ENCODE measurements around the gene TNFAIP8L1.

TNFAIP8L1 gene

DNA sequence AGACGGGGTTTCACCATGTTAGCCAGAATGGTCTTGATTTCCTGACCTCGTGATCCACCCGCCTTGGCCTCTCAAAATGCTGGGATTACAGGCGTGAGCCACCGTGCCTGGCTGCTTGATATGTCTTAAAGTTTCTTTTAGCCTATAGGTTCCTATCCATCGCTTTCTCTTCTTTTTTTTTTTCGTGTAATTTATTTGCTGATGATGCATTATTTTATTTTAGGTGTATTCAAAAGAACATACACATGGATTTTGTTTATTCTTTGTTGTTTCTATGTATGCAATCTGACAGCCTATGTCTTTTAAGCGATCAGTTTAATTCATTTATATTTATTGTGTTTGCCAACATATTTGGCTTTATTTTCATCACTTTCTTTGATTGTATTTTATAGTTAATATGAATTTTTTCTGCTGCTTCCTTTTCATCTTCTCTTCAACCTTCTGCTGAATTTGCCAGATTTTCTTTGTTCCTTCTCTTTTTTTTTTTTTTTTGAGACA is 26.0 kb upstream of the TNFAIP8L1 start:
- DNase-seq: no peak

DNA sequence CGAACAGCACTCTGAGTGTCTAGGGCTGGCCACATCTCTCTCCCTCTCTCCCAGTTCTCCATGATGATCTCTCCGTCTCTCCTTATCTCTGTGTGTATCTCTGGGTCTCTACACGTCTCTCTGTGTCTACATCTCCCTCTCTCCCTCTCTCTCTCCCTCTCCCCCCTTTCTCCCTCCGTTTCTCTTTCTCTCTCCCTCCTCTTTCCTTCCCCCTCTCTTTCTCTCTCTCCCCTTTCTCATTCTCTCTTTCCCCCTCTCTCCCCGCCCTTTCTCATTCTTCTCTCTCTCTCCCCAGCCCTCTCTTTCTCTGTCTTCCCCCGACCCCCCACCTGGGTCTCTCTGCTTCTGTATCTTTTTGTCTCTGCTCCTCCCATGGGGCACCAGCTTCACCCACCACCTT is 21.3 kb upstream of the TNFAIP8L1 start:
- no peak for DNase-seq

DNA sequence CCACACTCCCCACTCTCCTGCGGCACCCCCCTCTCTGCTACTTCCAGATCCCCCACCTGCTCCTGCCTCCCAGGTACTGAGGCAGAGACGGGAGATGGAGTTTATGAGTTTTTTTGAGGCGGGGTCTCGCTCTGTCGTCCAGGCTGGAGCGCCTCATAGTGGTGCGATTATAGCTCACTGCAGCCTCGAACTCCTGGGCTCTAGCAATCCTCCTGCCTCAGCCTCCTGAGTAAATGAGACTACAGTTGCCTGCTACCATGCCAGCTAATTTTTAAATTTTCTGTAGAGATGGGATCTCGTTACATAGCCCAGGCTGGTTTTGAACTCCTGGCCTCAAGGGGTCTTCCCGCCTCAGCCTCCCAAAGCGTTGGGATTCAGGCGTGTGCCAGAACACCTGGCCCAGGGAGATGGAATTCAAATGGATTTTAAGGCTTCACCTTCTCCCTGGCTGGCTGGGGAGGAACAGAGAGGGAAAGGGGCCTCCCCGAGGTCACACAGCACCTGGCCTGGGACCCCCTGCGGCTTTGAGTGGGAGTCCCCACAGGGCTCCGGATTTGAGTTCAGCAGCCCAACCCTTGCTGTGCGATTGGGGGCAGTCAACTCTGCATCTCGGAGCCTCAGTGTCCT is 19.5 kb upstream of the TNFAIP8L1 start:
- no peak for DNase-seq

DNA sequence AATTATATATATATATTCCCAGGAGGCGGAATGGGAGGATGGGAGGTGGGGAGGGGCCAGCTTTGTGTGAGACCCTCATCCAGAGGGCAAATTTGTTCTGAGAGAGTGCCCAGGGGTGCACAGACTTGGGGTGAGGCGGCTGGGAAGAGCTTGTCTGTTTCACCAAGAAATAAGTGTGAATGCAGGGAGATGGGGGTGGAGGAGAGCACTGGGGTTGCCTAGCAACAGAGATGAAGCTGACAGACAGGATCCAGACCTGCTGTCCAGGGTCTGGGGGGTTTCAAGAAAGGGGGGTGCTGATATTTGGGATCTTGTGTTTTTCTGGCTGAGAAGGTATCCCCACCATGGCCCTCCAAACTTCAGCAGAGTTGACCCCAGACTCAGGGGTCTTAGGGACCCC is 18.6 kb upstream of the TNFAIP8L1 start:
- DNase-seq: no peak

DNA sequence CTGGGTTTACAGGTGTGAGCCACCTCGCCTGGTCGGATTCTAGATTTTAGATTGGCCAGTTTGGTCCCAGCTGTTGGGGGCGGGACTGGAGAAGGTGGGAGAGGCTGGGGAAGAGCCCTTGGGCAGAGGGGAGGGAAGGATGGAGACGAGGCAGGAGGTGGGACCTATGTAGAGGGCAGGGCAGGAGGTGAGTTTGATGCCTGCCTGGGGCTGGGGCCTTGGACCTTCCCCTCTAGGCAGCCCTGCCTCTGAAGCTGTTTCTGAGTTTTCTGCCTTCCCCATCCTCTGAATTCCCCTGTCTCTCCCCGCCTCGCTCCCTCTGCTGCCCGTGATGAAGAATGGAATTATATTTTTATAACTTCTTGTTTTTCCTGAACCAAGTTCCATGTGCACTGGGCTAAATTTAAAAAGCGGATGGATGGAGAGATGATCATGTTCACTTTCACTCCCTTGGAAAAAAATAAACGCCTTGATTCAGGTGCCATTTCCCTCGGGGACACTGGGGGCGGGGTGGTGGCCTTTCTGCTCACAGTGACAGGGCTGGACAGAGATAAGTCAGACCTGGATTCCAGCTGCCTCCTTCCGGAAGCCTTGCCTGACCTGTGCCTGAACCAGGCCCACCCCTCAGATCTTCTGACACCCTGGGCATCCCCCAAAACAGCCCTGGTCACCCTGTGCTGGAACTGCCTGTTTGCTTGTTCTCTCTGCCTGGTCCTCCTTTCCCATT is 16.5 kb upstream of the TNFAIP8L1 start:
- DNase-seq: no peak

DNA sequence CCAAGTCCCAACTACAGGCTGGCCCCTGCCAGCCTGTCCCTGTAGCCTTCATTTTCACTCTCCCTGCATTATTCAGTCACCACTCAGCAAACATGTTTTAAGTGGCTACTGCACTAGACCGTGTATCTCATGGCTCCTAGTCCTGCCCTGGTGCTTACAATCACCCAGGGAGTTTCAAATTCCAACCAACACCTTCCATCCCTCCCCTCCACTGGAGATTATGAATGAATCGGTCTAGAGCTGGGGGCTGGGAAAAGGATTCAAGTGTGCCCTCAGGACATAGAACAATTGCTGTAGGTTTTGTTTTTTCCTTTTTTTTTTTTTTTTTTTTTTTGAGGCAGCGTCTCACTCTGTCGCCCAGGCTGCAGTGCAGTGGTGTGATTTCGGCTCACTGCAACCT is 15.0 kb upstream of the TNFAIP8L1 start:
- DNase-seq: no peak

DNA sequence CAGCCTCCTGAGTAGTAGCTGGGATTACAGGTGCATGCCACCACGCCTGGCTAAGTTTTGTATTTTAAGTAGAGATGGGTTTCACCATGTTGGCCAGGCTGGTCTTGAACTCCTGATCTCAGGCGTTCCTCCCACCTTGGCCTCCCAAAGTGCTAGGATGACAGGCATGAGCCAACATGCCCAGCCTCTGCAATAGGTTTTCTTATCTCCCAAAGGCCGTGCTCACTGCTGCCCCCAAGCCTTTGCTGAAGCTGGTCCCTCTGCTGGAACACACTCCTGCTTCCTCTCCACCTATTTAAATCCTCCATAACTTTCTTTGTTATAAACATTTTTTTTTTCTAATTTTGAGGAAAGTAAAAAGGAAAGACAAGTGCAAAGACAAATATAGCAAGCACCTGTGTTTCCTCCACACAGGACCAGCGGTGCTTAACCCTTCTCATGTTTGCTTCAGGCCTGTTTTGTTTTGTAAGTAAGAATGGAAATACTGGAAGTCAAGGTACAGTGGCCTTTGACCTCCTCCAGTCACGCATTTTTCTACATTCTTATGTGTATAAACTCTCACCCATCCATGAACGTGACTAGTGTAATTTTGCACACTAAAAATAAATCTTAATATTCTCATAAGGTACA is 14.5 kb upstream of the TNFAIP8L1 start:
- no peak for DNase-seq

DNA sequence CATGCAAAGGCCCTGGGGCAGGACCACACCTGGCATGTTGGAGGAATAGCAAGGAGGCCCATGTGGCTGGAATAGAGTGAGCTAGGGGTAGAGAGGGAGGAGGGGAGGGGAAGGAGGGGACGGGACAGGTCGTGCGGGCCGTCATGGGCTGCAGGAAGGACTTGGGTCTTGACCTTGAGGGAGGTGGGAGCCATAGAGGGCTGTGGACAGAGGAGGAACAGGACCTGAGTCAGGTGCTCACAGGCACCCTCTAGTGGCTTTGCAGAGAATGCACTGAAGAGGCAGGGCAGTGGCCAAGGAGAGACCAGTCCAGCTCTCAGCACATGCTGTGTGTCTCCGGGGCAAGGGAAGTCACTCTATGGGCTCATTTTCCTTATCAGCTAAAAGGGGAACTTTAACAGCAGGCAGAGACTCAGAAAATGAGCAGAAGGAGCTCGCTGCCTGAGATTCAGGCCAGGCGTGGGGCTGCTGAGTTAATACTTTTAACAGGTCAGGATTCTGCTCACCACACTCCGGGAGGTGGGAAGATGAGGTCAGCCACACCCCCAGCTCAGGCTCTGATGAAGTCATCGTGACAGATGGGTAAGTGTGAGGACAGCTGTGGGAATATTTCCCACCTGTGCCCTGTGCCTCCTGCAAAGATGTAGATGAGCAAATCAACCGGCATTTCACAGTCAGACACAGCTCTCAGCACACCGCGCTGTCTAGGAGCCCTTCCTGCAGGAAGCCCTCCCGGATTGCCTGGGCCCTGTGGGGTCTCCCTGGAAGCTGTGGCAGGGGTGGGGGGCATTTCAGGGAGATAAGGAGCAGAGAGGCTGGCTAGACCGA is 6.0 kb upstream of the TNFAIP8L1 start:
- DNase-seq: no peak

DNA sequence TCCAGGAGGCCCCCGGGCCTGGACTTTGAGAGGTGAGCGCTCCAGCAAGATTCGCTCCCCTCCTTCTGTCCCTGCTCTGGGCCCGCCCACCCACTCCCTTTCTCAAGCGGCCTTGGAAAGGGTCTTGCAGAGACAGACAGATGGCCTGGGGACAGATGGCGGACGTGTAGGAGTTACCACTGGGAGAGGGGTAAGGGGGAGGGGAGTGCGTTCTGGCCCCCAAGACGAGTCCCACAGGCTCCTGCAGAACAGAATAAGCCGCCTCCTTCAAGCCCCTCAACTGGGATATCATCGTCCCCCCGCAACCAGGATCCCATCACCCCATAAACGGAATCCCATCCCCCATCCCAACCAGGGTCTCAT is 3.6 kb upstream of the TNFAIP8L1 start:
- no peak for DNase-seq

DNA sequence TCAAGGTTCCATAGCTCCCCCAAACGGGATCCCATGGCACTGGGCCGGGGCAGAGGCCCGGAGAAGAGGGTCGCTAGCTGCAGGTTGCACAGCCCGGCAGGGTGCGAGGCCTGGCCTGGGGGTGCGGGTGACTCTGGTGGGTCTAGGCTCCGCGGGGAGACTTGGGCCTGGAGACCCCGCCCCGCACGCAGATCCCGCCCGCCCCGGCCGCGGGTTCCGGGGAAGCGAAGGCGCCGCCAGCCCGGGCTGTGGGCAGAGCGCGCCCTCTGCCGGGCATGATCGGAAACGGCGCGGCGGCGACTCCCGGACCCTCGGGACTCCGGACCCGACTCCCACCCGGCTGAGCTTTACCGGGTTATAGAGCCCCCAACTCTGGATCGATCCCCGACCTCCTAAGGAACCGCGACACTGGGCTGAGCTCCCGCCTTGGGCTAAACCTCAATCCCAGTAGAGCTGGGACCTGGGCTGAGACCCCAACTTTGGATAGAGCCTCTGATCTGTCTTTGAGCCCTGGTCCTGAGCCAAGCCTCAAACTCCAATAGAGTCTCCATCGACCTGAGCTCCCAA is 3.1 kb upstream of the TNFAIP8L1 start:
- no peak for DNase-seq

DNA sequence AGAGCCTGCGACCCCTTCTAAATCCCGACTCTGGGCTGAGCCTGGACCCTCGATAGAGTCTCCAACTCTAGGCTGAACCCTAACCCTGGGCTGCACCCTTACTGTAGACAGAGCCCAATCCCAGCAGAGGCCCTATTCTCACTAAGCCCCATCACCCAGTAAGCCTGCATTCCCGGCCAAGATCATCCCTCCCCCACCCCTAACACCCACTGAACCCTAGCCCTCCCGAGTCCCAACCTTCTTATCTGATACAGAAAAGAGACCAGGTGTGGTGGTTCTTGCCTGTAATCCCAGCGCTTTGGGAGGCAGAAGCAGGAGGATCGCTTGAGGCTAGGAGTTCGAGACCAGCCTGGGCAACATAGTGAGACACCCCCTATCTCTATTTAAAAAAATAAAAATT is 2.6 kb upstream of the TNFAIP8L1 start:
- no peak for DNase-seq

DNA sequence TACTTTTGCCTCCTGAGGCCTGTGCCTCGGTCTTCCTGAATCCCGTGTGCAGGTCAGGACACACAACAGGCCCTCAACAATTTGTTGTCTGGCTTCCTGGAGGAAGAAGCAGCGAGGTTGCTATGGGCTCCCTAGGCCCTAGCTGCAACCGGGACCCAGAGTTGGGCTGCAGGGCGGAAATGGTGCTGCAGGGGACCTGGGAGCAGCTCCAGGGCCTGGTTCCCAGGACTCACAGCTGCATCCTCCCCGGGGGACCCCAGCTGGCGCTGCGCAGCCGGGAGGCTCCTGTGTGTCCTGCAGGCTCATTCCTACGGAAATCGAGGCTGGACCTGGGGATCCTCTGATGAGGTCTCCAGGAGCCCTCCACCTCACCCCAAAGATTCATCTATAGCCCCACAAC is 999 bp upstream of the TNFAIP8L1 start:
- DNase-seq: no peak

DNA sequence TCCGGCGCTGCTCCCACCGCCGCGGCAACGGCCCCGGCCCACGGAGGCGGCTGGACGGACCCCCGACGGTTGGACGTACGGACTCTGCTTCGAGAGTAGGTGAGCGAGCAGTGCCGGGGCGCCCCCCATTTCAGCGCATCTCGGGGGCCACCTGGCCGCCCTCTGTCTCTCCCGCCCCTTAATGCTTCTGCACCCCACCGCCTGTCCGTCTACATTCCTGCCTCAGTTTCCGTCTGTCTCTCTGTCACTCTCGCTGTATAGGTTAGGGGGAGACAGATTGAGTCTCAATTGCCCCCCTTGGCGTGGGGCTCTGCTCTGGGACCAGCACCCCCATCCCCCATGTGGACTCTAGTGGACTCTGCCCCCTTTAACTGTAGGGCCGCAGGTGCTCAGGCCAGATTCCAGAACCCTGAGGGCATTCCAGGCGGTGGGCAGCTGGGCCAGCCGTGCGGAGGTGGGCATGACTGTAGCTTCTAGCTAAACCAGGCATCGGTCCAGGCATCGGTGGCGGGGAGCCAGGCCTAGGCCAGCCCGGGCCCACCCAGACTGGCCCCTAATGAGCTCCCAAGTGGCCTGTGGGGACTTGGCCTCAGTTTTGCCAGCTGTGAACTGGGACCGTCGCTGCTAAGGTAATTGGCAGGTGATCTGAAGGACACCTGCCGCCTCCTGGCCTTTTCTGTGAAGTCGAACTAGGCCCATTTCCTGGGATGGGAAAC is 373 bp downstream of the TNFAIP8L1 start:
- DNase-seq: no peak

DNA sequence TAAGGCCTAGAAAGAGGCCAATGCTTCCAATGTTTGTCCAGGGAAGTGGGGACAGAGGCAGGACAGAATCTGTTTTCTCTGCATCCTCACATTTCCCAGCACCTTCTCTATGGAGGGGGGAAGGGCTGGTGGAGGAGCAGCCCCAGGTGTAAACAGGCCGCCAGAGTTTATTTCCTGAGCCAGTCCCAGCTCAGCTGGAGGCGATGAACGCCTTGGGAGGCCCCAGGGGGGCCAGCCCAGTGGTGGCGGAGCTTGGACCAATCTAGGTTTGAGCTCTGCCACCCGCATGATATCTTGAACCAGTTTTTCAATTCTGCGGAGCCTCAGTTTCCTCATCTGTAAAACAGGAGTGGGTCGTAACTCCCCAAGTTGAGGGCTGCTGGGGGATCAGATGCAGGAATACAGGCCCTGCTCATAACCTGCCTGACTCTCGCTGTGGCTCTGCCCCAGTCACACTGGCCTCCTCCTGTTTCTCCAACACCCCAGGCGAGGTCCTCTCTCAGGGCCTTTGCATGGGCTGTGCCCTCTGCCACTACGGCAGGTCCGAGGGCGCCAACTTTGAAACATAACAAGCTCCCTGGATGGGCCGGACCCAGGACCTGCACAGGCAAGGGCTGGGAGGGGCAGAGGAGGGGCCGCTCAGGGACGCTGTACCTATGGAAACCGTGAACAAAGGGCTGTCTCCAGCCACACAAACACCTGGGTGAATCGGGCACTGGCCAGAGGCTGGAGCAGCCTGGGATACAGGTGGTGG is 1.1 kb downstream of the TNFAIP8L1 start:
- DNase-seq: no peak

DNA sequence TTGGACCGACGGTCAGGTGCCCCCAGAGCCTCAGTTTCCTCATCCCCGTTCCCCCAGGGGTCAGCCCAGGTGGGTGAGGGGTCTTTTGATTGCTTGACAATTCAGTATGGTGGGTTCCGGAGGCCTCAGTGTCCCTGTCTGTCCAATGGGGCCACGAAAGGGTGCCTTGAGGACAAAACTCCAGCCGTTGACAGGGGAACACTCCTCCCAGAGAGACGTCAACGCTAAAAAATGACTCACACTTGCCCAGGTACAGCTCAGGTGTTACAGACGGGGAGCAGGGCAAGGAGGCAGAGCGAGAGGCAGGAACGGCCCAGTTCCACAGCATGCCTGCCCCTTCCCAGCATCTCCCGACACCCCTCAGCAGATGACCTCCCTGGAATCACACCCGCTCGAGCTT is 1.8 kb downstream of the TNFAIP8L1 start:
- DNase-seq: no peak

DNA sequence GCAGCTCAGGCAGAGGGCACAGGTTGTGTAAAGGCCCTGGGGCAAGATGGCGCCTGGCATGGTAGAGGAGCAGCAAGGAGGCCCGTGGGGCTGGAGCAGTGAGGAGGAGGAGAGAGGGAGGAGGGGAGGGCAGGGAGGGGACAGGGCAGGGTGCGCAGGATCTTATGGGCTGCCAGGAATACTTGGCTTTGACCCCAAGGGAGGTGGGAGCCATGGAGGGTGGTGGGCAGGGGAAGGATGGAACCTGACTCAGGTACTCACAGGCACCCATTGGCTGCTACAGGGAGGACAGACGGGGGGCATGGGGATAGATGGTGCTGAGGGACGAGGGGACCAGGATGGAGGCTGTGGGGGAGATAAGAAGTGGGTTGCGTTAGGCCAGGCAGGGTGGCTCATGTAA is 3.3 kb downstream of the TNFAIP8L1 start:
- DNase-seq: no peak

DNA sequence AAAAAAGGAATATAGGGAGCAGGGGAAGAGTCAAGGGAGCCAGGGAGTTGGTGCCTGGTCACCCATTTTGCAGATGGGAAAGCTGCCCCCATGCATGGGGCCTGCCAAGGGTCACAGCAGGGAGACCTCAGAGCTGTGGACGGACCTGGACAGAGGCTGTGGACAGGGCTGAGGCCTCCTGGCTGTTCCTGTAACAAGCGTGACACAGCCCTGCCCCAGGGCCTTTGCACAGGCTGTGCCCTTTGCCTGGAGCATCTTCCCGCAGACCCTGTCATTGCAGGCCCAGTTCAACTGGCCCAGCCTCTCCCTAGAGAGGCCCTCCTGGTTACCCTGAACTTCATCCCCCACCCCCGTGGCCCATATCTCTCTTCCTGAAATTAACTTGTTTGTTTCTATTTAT is 6.4 kb downstream of the TNFAIP8L1 start:
- DNase-seq: no peak

DNA sequence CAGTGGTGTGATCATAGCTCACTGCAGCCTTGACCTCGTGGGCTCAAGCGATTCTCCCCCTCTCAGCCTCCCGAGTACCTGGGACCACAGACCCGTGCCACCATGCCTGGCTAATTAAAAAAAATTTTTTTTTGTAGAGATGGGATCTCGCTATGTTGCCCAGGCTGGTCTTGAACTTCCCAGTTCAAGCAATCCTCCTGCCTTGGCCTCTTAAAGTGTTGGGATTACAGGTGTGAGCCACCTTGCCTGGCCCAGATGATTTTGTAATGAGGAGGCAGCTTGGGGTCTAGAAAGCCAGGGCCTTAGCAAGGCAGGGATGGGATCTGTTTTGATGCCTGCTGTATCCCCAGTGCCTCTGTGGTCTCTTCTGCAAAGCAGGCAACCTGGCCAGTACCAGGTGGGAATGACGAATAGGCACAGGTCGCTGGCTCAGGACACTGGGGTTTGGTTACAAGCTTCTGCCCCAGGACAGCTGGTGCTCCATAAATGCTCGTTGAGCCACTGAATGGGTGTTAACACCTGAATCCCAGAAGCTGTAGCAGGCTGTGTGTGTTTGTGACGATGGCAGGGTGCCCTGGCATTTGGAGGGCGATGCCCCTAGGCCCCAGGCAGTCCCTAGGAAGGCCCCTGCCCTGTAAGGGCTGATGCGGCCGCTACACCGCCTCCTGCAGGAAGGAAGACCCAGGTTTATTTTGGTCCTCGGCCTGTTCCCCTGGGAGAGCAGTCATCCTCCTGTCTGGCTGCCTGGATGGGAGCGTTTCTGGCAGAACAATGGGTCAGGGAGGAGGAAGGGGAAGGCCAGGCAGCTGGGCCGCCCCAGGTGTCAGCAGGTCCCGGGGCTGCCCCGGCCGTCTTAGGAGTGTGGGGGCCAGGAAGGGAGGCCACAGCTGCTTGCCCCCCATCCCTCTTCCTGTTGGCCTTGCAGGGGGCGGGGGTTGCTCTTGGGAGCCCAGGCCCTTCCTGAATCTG is 8.6 kb downstream of the TNFAIP8L1 start:
- DNase-seq: no peak

DNA sequence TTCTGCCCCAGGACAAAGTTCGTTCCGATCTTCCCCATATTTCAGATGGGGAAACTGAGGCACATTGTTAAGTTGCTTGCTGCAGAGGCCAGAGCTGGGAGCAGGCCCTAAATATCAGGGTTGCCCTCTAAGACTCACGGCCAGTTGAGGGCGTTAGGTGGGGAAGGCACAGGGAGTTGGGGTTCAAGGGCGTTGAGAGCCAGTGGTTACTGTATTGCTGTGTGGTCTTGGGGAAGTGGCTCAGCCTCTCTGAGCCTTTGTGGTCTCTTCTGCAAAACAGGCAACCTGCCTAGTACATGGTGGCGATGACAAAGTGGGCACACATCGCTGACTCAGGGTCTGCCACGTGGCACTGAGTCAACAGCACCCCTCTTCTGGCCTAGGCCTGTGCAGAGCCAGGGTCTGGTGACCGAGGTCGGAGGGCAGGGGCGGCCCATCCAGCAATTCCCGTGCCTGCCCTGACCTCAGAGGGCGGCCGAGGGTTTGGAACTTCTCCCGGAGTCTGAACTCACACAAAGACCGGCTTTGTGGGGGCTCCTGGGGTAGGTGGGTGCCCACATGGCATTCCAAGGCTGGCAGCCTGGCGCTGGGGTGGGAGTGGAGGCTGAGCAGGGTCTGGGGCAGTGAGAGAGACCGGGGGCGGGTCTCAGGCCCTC is 10.2 kb downstream of the TNFAIP8L1 start:
- no peak for DNase-seq

DNA sequence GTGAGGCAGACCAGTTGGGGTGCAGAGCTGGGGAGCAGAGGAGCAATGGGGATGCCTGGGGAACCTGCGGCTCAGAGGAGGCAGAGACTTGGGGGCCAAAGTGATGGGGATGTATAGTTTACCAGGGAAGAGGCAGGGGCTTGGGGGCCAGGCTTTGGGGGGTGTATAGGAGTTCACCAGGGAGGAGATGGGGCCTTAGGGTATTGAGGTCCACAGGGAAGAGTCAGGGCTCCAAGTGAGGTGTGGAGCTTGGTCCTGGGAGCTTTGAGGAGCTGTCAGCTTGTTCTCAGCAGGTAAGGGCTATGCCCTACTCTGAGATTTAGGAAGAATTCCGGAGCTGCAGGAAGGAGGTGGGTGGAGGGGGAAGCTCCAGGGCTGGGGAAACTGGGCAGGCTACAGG is 10.8 kb downstream of the TNFAIP8L1 start:
- no peak for DNase-seq
